ENCODE results near the gene PRR36.

DNA sequence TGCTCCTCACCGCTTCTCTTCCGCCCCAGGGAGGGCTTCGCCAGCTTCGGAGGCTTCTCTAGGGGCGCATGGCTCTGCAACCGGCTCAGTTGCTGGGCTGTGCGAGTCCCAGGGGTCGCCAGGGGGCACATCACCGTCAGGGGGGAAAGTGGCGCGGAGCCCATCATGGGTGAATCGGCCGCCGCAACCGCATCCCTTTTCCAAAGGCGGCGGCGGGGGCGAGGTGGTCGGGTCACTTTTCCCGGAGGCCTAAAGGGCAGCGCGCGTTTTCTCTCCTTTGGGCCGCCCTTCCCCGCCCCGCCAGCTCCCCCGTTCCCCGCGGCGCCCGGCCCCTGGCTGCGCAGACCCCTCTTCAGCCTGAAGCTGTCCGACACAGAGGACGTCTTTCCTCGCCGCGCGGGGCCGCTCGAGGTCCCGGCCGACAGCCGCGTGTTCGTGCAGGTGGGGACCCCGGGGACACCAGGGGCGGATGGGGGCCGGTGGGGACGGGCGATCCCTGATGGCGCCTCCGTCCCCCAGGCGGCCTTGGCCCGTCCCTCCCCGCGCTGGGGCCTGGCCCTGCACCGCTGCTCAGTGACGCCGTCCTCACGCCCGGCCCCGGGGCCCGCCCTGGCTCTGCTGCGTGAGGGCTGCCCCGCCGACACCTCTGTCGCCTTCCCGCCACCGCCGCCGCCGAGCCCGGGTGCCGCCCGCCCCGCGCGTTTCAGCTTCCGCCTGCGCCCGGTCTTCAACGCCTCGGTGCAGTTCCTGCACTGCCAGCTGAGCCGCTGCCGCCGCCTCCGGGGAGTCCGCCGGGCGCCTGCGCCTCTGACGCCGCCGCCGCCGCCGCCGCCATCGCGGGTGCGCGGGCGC lies 42.1 kb upstream of the PRR36 start:
- TF ChIP-seq, protein P1, sequence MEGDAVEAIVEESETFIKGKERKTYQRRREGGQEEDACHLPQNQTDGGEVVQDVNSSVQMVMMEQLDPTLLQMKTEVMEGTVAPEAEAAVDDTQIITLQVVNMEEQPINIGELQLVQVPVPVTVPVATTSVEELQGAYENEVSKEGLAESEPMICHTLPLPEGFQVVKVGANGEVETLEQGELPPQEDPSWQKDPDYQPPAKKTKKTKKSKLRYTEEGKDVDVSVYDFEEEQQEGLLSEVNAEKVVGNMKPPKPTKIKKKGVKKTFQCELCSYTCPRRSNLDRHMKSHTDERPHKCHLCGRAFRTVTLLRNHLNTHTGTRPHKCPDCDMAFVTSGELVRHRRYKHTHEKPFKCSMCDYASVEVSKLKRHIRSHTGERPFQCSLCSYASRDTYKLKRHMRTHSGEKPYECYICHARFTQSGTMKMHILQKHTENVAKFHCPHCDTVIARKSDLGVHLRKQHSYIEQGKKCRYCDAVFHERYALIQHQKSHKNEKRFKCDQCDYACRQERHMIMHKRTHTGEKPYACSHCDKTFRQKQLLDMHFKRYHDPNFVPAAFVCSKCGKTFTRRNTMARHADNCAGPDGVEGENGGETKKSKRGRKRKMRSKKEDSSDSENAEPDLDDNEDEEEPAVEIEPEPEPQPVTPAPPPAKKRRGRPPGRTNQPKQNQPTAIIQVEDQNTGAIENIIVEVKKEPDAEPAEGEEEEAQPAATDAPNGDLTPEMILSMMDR (conservative IDR thresholded peaks at IDR 0.05; ENCODE audit: low read length): no peak
- no peak for TF ChIP-seq EZH2phosphoT487 (IDR thresholded peaks at IDR 0.05; ENCODE audit: borderline replicate concordance, low read depth, low read length)

Measured in OCI-LY7 (cell line).